Fibroblast of lung (primary cell): Measurements from ENCODE around the gene SECTM1.

Experiments used
- CTCF ChIP-seq, 2 donors: IDR thresholded peaks in 1 of 2; conservative IDR thresholded peaks in 1 of 2; 1 replicate in 1 of 2; 2 replicates in 1 of 2; pipeline ENCODE4 v1.5.1; 2011 to 2012; ENCODE audit warnings: low read length in 2 of 2, control low read depth in 1 of 2, inconsistent platforms in 1 of 2, low read depth in 1 of 2, mild to moderate bottlenecking in 1 of 2
- EZH2 ChIP-seq: IDR thresholded peaks from 2 replicates; pipeline ENCODE4 v1.5.1; 2012; ENCODE audit warnings: low read length, control low read depth, mild to moderate bottlenecking; ENCODE audit errors: missing control alignments

GRCh38 chr17:82321947-82322466, 11.6 kb downstream of the SECTM1 start:
- TF ChIP-seq CTCF (conservative IDR thresholded peaks at IDR 0.05 in 1 of 2, IDR thresholded peaks at IDR 0.05 in 1 of 2; ENCODE audit: low read depth in 1 of 2, low read length in 2 of 2) (no peak), EZH2 (no peak)
